Smooth muscle cell (in vitro differentiated cells): ENCODE data around the gene AMDHD2. TPM values are rescaled to one million over a fixed set of nuclear protein-coding genes. Genes with fewer than 3 reads are reported as not detected.

ENCODE experiments used
- DNase-seq: peaks from one replicate; lab custom pipeline; 2025; ENCODE audit not compliant: unreplicated experiment; lab: John Stamatoyannopoulos, UW
- H2AFZ ChIP-seq: fragments of 200-600 bp; sonication (generic); 2 replicates; pipeline ENCODE4 v1.6.0; 2016; ENCODE audit warnings: antibody characterized with exemption, low read depth, mild to moderate bottlenecking
- H3F3A ChIP-seq: fragments of 200-600 bp; sonication (generic); 2 replicates; pipeline ENCODE4 v1.6.0; 2017; ENCODE audit warnings: antibody characterized with exemption, low read depth
- H3K27ac ChIP-seq: fragments of 200-600 bp; sonication (generic); 2 replicates; pipeline ENCODE4 v1.5.1; 2016; ENCODE audit warnings: low read depth, mild to moderate bottlenecking
- H3K27me3 ChIP-seq: fragments of 200-600 bp; sonication (generic); 2 replicates; pipeline ENCODE4 v1.6.1; 2016; ENCODE audit warnings: low read depth, mild to moderate bottlenecking
- H3K36me3 ChIP-seq: fragments of 200-600 bp; sonication (generic); 2 replicates; pipeline ENCODE4 v1.5.1; 2016; ENCODE audit warnings: low read depth
- H3K4me1 ChIP-seq: fragments of 200-600 bp; sonication (generic); 2 replicates; pipeline ENCODE4 v1.5.1; 2016; ENCODE audit warnings: low read depth
- H3K4me2 ChIP-seq: fragments of 200-600 bp; sonication (generic); 2 replicates; pipeline ENCODE4 v1.6.0; 2016; ENCODE audit warnings: mild to moderate bottlenecking
- H3K4me3 ChIP-seq: fragments of 200-600 bp; sonication (generic); 2 replicates; pipeline ENCODE4 v1.5.1; 2016; ENCODE audit warnings: mild to moderate bottlenecking
- H3K79me2 ChIP-seq: fragments of 200-600 bp; sonication (generic); 2 replicates; pipeline ENCODE4 v1.6.0; 2016; ENCODE audit warnings: low read depth, mild to moderate bottlenecking
- H3K9ac ChIP-seq: fragments of 200-600 bp; sonication (generic); 2 replicates; pipeline ENCODE4 v1.6.0; 2016; ENCODE audit warnings: low read depth
- H3K9me3 ChIP-seq: fragments of 200-600 bp; sonication (generic); replicated peaks from 2 replicates; pipeline ENCODE4 v1.5.1; 2016; ENCODE audit warnings: low read depth
- H4K20me1 ChIP-seq: fragments of 200-600 bp; sonication (generic); 2 replicates; pipeline ENCODE4 v1.6.0; 2016; ENCODE audit warnings: low read depth
- CTCF ChIP-seq: fragments of 200-600 bp; sonication (generic); IDR thresholded peaks from 2 replicates; pipeline ENCODE4 v1.5.1; 2017; ENCODE audit warnings: borderline replicate concordance, mild to moderate bottlenecking, antibody characterized with exemption; ENCODE audit not compliant: insufficient read depth, poor library complexity, severe bottlenecking
- WGBS: methylation state at CpG from one replicate; pipeline ENCODE4 v1.1.7; 2016; ENCODE audit warnings: low lambda C conversion rate; 5-methylcytosine and 5-hydroxymethylcytosine counted together
- polyA plus RNA-seq: library from polyadenylated mRNA; unstranded; fragments of >200 nt; fragmentation: Nextera tagmentation; extraction: Ambion mirVana; gene quantifications from 2 replicates; pipeline ENCODE4 v1.2.1, GENCODE V29; 2016
- total RNA-seq: library from RNA; depleted of rRNA; stranded (reverse); fragments of >200 nt; gene quantifications from 2 replicates; pipeline ENCODE4 v1.2.3, GENCODE V29; 2014

The AMDHD2 gene
- total and polyA plus RNA-seq, 2 experiments from 2014 or later, result 12.0 to 14.2 TPM

GRCh38 chr16:2486645-2487516, 33.3 kb upstream of the AMDHD2 start:
- Histone ChIP-seq H3K4me1 (no peaks in the 10 kb centered on the region), H3K9ac (no peak overlapping the region), H3K27me3 (no peaks in the 10 kb centered on the region), H3K4me2 (no peak overlapping the region), H3K36me3 (no peaks in the 10 kb centered on the region), H3F3A (no peaks in the 10 kb centered on the region), H3K9me3 (no peaks in the 10 kb centered on the region), H4K20me1 (peaks cover 61% of the 10 kb centered on the region), H2AFZ (no peak overlapping the region), H3K27ac (no peak overlapping the region), H3K4me3 (no peak overlapping the region), H3K79me2 (no peaks in the 10 kb centered on the region)
- no peak for DNase-seq
- 87% methylated on average over 29 of the region's 29 CpGs for WGBS
- no peak for TF ChIP-seq CTCF

DNA sequence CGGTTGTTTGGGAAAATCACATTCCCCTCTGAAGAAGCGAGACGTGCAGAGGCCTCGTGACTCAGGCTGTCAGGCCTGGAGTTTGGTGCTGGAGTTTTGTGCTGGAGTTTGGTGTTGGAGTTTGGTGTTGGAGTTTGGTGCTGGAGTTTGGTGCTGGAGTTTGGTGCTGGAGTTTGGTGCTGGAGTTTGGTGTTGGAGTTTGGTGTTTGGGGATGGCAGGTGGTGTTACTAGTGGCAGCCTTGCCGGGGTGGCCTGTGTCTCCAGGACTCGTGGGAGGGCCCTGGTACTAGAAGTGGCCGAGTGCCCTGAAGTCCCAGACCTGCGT, 32.7 kb upstream of the AMDHD2 start:
- no peaks in the 10 kb centered on the region for H3K36me3 ChIP-seq
- no peak for TF ChIP-seq CTCF
- no peaks in the 10 kb centered on the region for H3K4me1 ChIP-seq
- H3K4me3 ChIP-seq, result no peak overlapping the region
- H4K20me1 ChIP-seq, result peaks cover 55% of the 10 kb centered on the region
- no peak overlapping the region for H2AFZ ChIP-seq
- WGBS, result 86% methylated on average over 8 of the region's 8 CpGs
- no peaks in the 10 kb centered on the region for H3K9me3 ChIP-seq
- H3K4me2 ChIP-seq, result no peak overlapping the region
- H3F3A ChIP-seq, result no peaks in the 10 kb centered on the region
- H3K79me2 ChIP-seq, result no peaks in the 10 kb centered on the region
- no peak overlapping the region for H3K9ac ChIP-seq
- H3K27me3 ChIP-seq, result no peaks in the 10 kb centered on the region
- no peak for DNase-seq
- H3K27ac ChIP-seq, result no peak overlapping the region

- WGBS, result 86% methylated on average over 14 of the region's 15 CpGs
- DNase-seq, result no peak
- no peaks in the 10 kb centered on the region for H3K79me2 ChIP-seq
- no peak overlapping the region for H3K27ac ChIP-seq
- no peaks in the 10 kb centered on the region for H3K4me1 ChIP-seq
- no peaks in the 10 kb centered on the region for H3K9me3 ChIP-seq
- no peak overlapping the region for H2AFZ ChIP-seq
- no peak for TF ChIP-seq CTCF
- H3K9ac ChIP-seq, result no peak overlapping the region
- no peaks in the 10 kb centered on the region for H3K36me3 ChIP-seq
- H4K20me1 ChIP-seq, result peaks cover 49% of the 10 kb centered on the region
- no peak overlapping the region for H3K4me3 ChIP-seq
- no peaks in the 10 kb centered on the region for H3F3A ChIP-seq
- no peaks in the 10 kb centered on the region for H3K27me3 ChIP-seq
- no peak overlapping the region for H3K4me2 ChIP-seq
Observed at GRCh38 chr16:2487903-2488531, 32.2 kb upstream of the AMDHD2 start.
